ENCODE measurements around the gene MPC1.
"Not testable (repeated sequence)": the region's sequence is repeated elsewhere in the genome, so short reads cannot be mapped to it uniquely, and the experiment has no call there.

The MPC1 gene

GRCh38 chr6:166381381-166381732 is 1.4 kb downstream of the MPC1 start:
- DNase-seq (ENCODE audit: low read depth in 2 of 2), result no peak

GRCh38 chr6:166379800-166380199 is 2.9 kb downstream of the MPC1 start:
- DNase-seq (ENCODE audit: low read depth in 2 of 2), result no peak

- DNase-seq (ENCODE audit: low read depth in 2 of 2), result no peak
Observed at GRCh38 chr6:166379103-166379586, 3.6 kb downstream of the MPC1 start.

- no peak for DNase-seq (ENCODE audit: low read depth in 2 of 2)
Observed at GRCh38 chr6:166377721-166378120, 5.0 kb downstream of the MPC1 start.

- DNase-seq (ENCODE audit: low read depth in 2 of 2), result no peak
Observed at GRCh38 chr6:166375013-166375412, 7.7 kb downstream of the MPC1 start.

- no peak for DNase-seq (ENCODE audit: low read depth in 2 of 2)
Observed at GRCh38 chr6:166370489-166370888, 12.3 kb downstream of the MPC1 start.

- DNase-seq (ENCODE audit: low read depth in 2 of 2), result no peak
Observed at GRCh38 chr6:166369782-166370181, 13.0 kb downstream of the MPC1 start.

GRCh38 chr6:166366921-166367320 is 15.8 kb downstream of the MPC1 start:
- DNase-seq (ENCODE audit: low read depth in 2 of 2), result no peak

- DNase-seq (ENCODE audit: low read depth in 2 of 2), result no peak
Observed at GRCh38 chr6:166365806-166366205, 16.9 kb downstream of the MPC1 start.

GRCh38 chr6:166365221-166365620 is 17.5 kb downstream of the MPC1 start:
- no peak for DNase-seq (ENCODE audit: low read depth in 2 of 2)

GRCh38 chr6:166364456-166364855 is 18.3 kb downstream of the MPC1 start:
- DNase-seq (ENCODE audit: low read depth in 2 of 2), result no peak

GRCh38 chr6:166362427-166362826 is 20.3 kb downstream of the MPC1 start:
- not testable (repeated sequence) for DNase-seq (ENCODE audit: low read depth in 2 of 2)

GRCh38 chr6:166361077-166361429 is 21.7 kb downstream of the MPC1 start:
- no peak for DNase-seq (ENCODE audit: low read depth in 2 of 2)

GRCh38 chr6:166360243-166361076 is 22.3 kb downstream of the MPC1 start:
- DNase-seq (ENCODE audit: low read depth in 2 of 2), result no peak

- DNase-seq (ENCODE audit: low read depth in 2 of 2), result no peak
Observed at GRCh38 chr6:166355552-166355951, 27.2 kb downstream of the MPC1 start.

GRCh38 chr6:166354965-166355364 is 27.8 kb downstream of the MPC1 start:
- DNase-seq (ENCODE audit: low read depth in 2 of 2), result no peak

GRCh38 chr6:166354143-166354542 is 28.6 kb downstream of the MPC1 start:
- no peak for DNase-seq (ENCODE audit: low read depth in 2 of 2)

- no peak for DNase-seq (ENCODE audit: low read depth in 2 of 2)
Observed at GRCh38 chr6:166353507-166353906, 29.2 kb downstream of the MPC1 start.

- DNase-seq (ENCODE audit: low read depth in 2 of 2), result no peak
Observed at GRCh38 chr6:166352923-166353322, 29.8 kb downstream of the MPC1 start.

- no peak for DNase-seq (ENCODE audit: low read depth in 2 of 2)
Observed at GRCh38 chr6:166351715-166352285, 30.9 kb downstream of the MPC1 start.

- DNase-seq (ENCODE audit: low read depth in 2 of 2), result no peak
Observed at GRCh38 chr6:166348305-166348949, 34.3 kb downstream of the MPC1 start.

- no peak for DNase-seq (ENCODE audit: low read depth in 2 of 2)
Observed at GRCh38 chr6:166346965-166347364, 35.8 kb downstream of the MPC1 start.

GRCh38 chr6:166346449-166346848 is 36.3 kb downstream of the MPC1 start:
- DNase-seq (ENCODE audit: low read depth in 2 of 2), result no peak

Measured in stimulated activated CD8-positive, alpha-beta memory T cell treated with anti-CD3 and anti-CD28 coated beads, Interleukin-7, amount 100 ng/mL, for 1 hour (primary cell).